Upper lobe of left lung (tissue), 4 donors: Measurements from ENCODE around the gene ME1.

ENCODE experiments used
- POLR2A ChIP-seq, 4 donors: fragments of 450-650 bp; IDR thresholded peaks; one replicate each; pipeline ENCODE4 v1.5.1; 2016 to 2017; ENCODE audit warnings: antibody characterized with exemption in 4 of 4, mild to moderate bottlenecking in 2 of 4
- TF ChIP-seq, protein P1 (sequence below), 6 experiments: fragments of 450-650 bp in 4 of 6; fragments of 200-600 bp in 2 of 6; sonication (generic) in 2 of 6; IDR thresholded peaks; one replicate each; pipeline ENCODE4 v1.5.1; 2016 to 2019; ENCODE audit warnings: antibody characterized with exemption in 6 of 6

- TF ChIP-seq, protein P1, sequence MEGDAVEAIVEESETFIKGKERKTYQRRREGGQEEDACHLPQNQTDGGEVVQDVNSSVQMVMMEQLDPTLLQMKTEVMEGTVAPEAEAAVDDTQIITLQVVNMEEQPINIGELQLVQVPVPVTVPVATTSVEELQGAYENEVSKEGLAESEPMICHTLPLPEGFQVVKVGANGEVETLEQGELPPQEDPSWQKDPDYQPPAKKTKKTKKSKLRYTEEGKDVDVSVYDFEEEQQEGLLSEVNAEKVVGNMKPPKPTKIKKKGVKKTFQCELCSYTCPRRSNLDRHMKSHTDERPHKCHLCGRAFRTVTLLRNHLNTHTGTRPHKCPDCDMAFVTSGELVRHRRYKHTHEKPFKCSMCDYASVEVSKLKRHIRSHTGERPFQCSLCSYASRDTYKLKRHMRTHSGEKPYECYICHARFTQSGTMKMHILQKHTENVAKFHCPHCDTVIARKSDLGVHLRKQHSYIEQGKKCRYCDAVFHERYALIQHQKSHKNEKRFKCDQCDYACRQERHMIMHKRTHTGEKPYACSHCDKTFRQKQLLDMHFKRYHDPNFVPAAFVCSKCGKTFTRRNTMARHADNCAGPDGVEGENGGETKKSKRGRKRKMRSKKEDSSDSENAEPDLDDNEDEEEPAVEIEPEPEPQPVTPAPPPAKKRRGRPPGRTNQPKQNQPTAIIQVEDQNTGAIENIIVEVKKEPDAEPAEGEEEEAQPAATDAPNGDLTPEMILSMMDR (IDR thresholded peaks at IDR 0.05) = no peak
- no peak for TF ChIP-seq POLR2A (IDR thresholded peaks at IDR 0.05)
These were observed 236.9 kb downstream of the ME1 start for GRCh38 chr6:83193747-83194566.
